IMR-90 (cell line): ENCODE results near the gene HNF1B. TPM values are rescaled to one million over a fixed set of nuclear protein-coding genes. Genes with fewer than 3 reads are reported as not detected.

Experiments
- ATAC-seq: fragments of 200-7000 bp; cut with Tn5 transposase; 2 replicates; pipeline ENCODE4 v1.9.1; 2020; ENCODE audit warnings: low read depth, mild to moderate bottlenecking, moderate library complexity
- BruUV-seq: library from RNA; stranded (reverse); fragments of 400-500 nt; replicated peaks from 2 replicates; lab custom pipeline; 2021; lab: Mats Ljungman, UMichigan
- CTCF ChIA-PET: fragments of 300-600 bp; formaldehyde crosslinking; extraction: SDS; loops from one replicate; lab custom pipeline; 2021; ENCODE audit warnings: antibody characterized with exemption; lab: Yijun Ruan, JAX
- POLR2A ChIA-PET: fragments of 300-600 bp; sonication (Branson Sonifier 250); formaldehyde crosslinking; loops from one replicate; lab custom pipeline; 2022; ENCODE audit warnings: antibody characterized with exemption; ENCODE audit not compliant: unreplicated experiment; lab: Charles Lee
- DNase-seq: peaks from one replicate; pipeline ENCODE4 v3.0.0; 2013
- H2AFZ ChIP-seq: replicated peaks from 2 replicates; pipeline ENCODE3; 2013; ENCODE audit warnings: low read length, mild to moderate bottlenecking; ENCODE audit not compliant: poor library complexity
- H2AK5ac ChIP-seq: 2 replicates; pipeline ENCODE4 v1.6.1; 2013; ENCODE audit warnings: low read depth, low read length, inconsistent platforms
- H2AK9ac ChIP-seq: replicated peaks from 2 replicates; pipeline ENCODE3; 2013; ENCODE audit warnings: mild to moderate bottlenecking, low read depth, low read length, moderate library complexity; ENCODE audit not compliant: poor library complexity
- H2BK120ac ChIP-seq: 2 replicates; pipeline ENCODE4 v1.6.1; 2013; ENCODE audit warnings: low read depth, low read length, inconsistent platforms
- H2BK15ac ChIP-seq: 3 replicates; pipeline ENCODE4 v1.6.1; 2013; ENCODE audit warnings: low read depth, low read length, inconsistent platforms
- H2BK20ac ChIP-seq: 2 replicates; pipeline ENCODE4 v1.6.1; 2013; ENCODE audit warnings: low read depth, mild to moderate bottlenecking, inconsistent platforms, low read length, moderate library complexity
- H2BK5ac ChIP-seq: 2 replicates; pipeline ENCODE4 v1.6.1; 2013; ENCODE audit warnings: mild to moderate bottlenecking, low read depth, low read length, inconsistent platforms; ENCODE audit not compliant: poor library complexity, severe bottlenecking
- H3K14ac ChIP-seq: replicated peaks from 2 replicates; pipeline ENCODE4 v1.6.1; 2013; ENCODE audit warnings: low read depth, low read length, inconsistent platforms
- H3K18ac ChIP-seq: 2 replicates; pipeline ENCODE4 v1.6.1; 2013; ENCODE audit warnings: low read depth, low read length, control low read depth
- H3K23ac ChIP-seq: 2 replicates; pipeline ENCODE4 v1.6.1; 2013; ENCODE audit warnings: low read depth, low read length, inconsistent platforms
- H3K27ac ChIP-seq: 2 replicates; pipeline ENCODE4 v1.5.1; 2013; ENCODE audit warnings: mild to moderate bottlenecking, control low read depth, low read length; ENCODE audit not compliant: insufficient read depth
- H3K27me3 ChIP-seq: 2 replicates; pipeline ENCODE4 v1.6.1; 2013; ENCODE audit warnings: low read length; ENCODE audit not compliant: control insufficient read depth, insufficient read depth
- H3K36me3 ChIP-seq: 2 replicates; pipeline ENCODE4 v1.6.1; 2013; ENCODE audit warnings: low read length, mixed read lengths; ENCODE audit not compliant: control insufficient read depth, insufficient read depth
- H3K4ac ChIP-seq: 2 replicates; pipeline ENCODE4 v1.6.1; 2013; ENCODE audit warnings: low read depth, low read length, inconsistent platforms
- H3K4me1 ChIP-seq: 2 replicates; pipeline ENCODE4 v1.6.1; 2013; ENCODE audit warnings: low read length, mixed read lengths; ENCODE audit not compliant: control insufficient read depth, insufficient read depth
- H3K4me2 ChIP-seq: 2 replicates; pipeline ENCODE4 v1.6.1; 2013; ENCODE audit warnings: low read depth, mild to moderate bottlenecking, control low read depth, low read length, moderate library complexity
- H3K4me3 ChIP-seq: 2 replicates; pipeline ENCODE4 v1.5.1; 2013; ENCODE audit warnings: low read depth, mild to moderate bottlenecking, control low read depth, low read length, moderate library complexity; ENCODE audit not compliant: insufficient read depth
- H3K56ac ChIP-seq: 2 replicates; pipeline ENCODE4 v1.6.1; 2013; ENCODE audit warnings: low read length, inconsistent platforms; ENCODE audit not compliant: insufficient read depth; ENCODE audit errors: extremely low read depth
- H3K79me1 ChIP-seq, 2 experiments: 2 replicates each; pipeline ENCODE4 v1.6.1; 2013; ENCODE audit warnings: low read length in 2 of 2, inconsistent platforms in 1 of 2, low read depth in 1 of 2
- H3K9ac ChIP-seq: 2 replicates; pipeline ENCODE4 v1.6.1; 2013; ENCODE audit warnings: low read depth, low read length, control low read depth
- H3K9me1 ChIP-seq: 2 replicates; pipeline ENCODE4 v1.6.1; 2013; ENCODE audit warnings: low read length, inconsistent platforms; ENCODE audit not compliant: insufficient read depth
- H3K9me3 ChIP-seq: 2 replicates; pipeline ENCODE4 v1.6.1; 2013; ENCODE audit warnings: low read length; ENCODE audit not compliant: control insufficient read depth, insufficient read depth
- H4K20me1 ChIP-seq: 2 replicates; pipeline ENCODE4 v1.6.1; 2013; ENCODE audit warnings: low read length, inconsistent platforms; ENCODE audit not compliant: insufficient read depth
- H4K5ac ChIP-seq: 2 replicates; pipeline ENCODE4 v1.6.1; 2013; ENCODE audit warnings: mild to moderate bottlenecking, low read depth, low read length, control low read depth
- H4K8ac ChIP-seq, 2 experiments: 2 replicates each; pipeline ENCODE4 v1.6.1; 2013; ENCODE audit warnings: low read depth in 2 of 2, low read length in 2 of 2, control low read depth in 1 of 2, inconsistent platforms in 1 of 2
- H4K91ac ChIP-seq: 2 replicates; pipeline ENCODE4 v1.6.1; 2013; ENCODE audit warnings: low read depth, low read length, inconsistent platforms; ENCODE audit not compliant: insufficient read depth
- FOS ChIP-seq: fragments of 150-350 bp; IDR thresholded peaks from 2 replicates; pipeline ENCODE4 v1.6.1; 2016; ENCODE audit warnings: low read depth, low read length
- NFE2L2 ChIP-seq: fragments of 150-350 bp; IDR thresholded peaks from 2 replicates; pipeline ENCODE4 v1.6.1; 2016; ENCODE audit warnings: low read depth, mild to moderate bottlenecking, low read length
- WGBS, 2 experiments: methylation state at CpG; one replicate each; pipeline versions ENCODE4 v1.1.5 to v1.1.7; 2013; ENCODE audit warnings: missing lambda C conversion rate in 2 of 2; ENCODE audit not compliant: insufficient read length in 1 of 2; ENCODE audit errors: extremely low coverage in 2 of 2; 5-methylcytosine and 5-hydroxymethylcytosine counted together
- dilution Hi-C: fragments of 300-500 bp; cut with HindIII; formaldehyde crosslinking; loops from one replicate; pipeline ENCODE4 v1.14.3; 2018; ENCODE audit warnings: low sequenced_read_pairs; ENCODE audit not compliant: unreplicated experiment
- in situ Hi-C: fragments of 300-500 bp; cut with MboI; formaldehyde crosslinking; loops from 3 replicates; pipeline ENCODE4 v1.14.3; 2019; ENCODE audit warnings: low sequenced_read_pairs, inconsistent platforms, mixed read lengths
- intact Hi-C: fragments of 100-400 bp; cut with micrococcal nuclease; formaldehyde crosslinking; loops from 2 replicates; pipeline ENCODE4 v1.10.0; 2022
- polyA plus RNA-seq, 3 experiments: library from polyadenylated mRNA; depleted of rRNA; stranded (reverse); fragments of >200 nt; gene quantifications; 2 replicates each; pipeline ENCODE4 v1.2.3, GENCODE V29; 2012; ENCODE audit warnings: low replicate concordance in 1 of 3
- total RNA-seq: library from RNA; depleted of rRNA; stranded (reverse); fragments of >200 nt; gene quantifications from 2 replicates; pipeline ENCODE4 v1.2.3, GENCODE V29; 2012

The HNF1B gene
- total and polyA plus RNA-seq, 2 of the 4 experiments (the other 2 are of a cell fraction) = not detected

- peaks cover 7% of the 10 kb centered on the region; the same call in 1 of the 2 replicates for H3K9me1 ChIP-seq
- no peak overlapping the region for H4K5ac ChIP-seq
- no peak overlapping the region for H2BK5ac ChIP-seq
- no peak overlapping the region for H3K27ac ChIP-seq
- no peak overlapping the region for H2AK9ac ChIP-seq
- no peak overlapping the region for H4K8ac ChIP-seq
- dilution Hi-C loops (no loop called here), intact Hi-C loops (loop anchor here (10.0 kb wide), 1 partner anchor 84 kb away; no protein-coding TSS in a partner anchor), in situ Hi-C loops (no loop called here)
- ChIA-PET CTCF (no interaction called here), POLR2A (no interaction called here)
- no peak overlapping the region for H2BK120ac ChIP-seq
- no peaks in the 10 kb centered on the region for H4K20me1 ChIP-seq
- ATAC-seq (no peak), DNase-seq (peak; percentile 62)
- H3K14ac ChIP-seq = no peak overlapping the region
- H3K56ac ChIP-seq = no peak overlapping the region
- no peak overlapping the region for H2BK15ac ChIP-seq
- no peak overlapping the region for H3K4ac ChIP-seq
- TF ChIP-seq NFE2L2 (peak; percentile 54), FOS (no peak)
- no peak overlapping the region for H4K91ac ChIP-seq
- peak overlapping the region; percentile 67 for H2AFZ ChIP-seq
- H3K4me3 ChIP-seq = no peak overlapping the region
- no peak overlapping the region for H2AK5ac ChIP-seq
- H3K79me1 ChIP-seq = no peaks in the 10 kb centered on the region
- no CpG with 5 or more reads among the region's 9 CpGs for WGBS, 2 experiments
- H3K9ac ChIP-seq = no peak overlapping the region
- BruUV-seq = no TSS peak
- H3K4me1 ChIP-seq = no peaks in the 10 kb centered on the region; the same call in 1 of the 2 replicates
- H3K23ac ChIP-seq = no peak overlapping the region
- no peak overlapping the region for H2BK20ac ChIP-seq
- no peak overlapping the region for H3K4me2 ChIP-seq
- H3K36me3 ChIP-seq = no peaks in the 10 kb centered on the region
- H3K18ac ChIP-seq = no peak overlapping the region
- peaks cover 9% of the 10 kb centered on the region for H3K27me3 ChIP-seq
- H3K9me3 ChIP-seq = no peaks in the 10 kb centered on the region
Observed at GRCh38 chr17:37710344-37710886, 34.4 kb downstream of the HNF1B start.
